GM19239 (cell line): ENCODE measurements around the gene MACC1.
"Not testable (repeated sequence)": the region's sequence is repeated elsewhere in the genome, so short reads cannot be mapped to it uniquely, and the experiment has no call there.

Source experiments
- DNase-seq: peaks from one replicate; pipeline ENCODE4 v3.0.0; 2011; ENCODE audit warnings: low spot score; ENCODE audit not compliant: insufficient read length
- FAIRE-seq: peaks from 2 replicates; lab custom pipeline; 2011; peaks lifted over from hg19 to GRCh38; lab: Jason Lieb, UNC

Gene MACC1

DNA sequence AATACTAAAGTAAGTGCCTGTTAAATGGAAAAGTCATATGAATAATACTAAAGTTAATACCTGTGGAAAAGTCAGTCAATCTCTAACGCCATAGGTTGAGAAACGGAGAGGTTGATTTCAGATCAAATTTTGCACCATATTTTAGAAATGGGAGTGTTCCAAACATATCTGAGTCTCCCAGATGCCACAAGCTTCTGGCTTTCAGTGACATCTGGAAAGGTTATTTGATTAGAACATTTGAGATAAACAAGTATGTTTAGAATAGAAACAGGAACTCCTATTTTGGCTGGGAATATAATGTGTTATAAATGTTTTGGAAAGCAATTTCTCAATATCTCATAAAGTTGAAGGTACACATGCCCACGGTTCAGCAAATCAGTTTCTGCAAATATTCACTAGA is 5.8 kb downstream of the MACC1 start:
- no peak for DNase-seq
- FAIRE-seq: peak; percentile 14

DNA sequence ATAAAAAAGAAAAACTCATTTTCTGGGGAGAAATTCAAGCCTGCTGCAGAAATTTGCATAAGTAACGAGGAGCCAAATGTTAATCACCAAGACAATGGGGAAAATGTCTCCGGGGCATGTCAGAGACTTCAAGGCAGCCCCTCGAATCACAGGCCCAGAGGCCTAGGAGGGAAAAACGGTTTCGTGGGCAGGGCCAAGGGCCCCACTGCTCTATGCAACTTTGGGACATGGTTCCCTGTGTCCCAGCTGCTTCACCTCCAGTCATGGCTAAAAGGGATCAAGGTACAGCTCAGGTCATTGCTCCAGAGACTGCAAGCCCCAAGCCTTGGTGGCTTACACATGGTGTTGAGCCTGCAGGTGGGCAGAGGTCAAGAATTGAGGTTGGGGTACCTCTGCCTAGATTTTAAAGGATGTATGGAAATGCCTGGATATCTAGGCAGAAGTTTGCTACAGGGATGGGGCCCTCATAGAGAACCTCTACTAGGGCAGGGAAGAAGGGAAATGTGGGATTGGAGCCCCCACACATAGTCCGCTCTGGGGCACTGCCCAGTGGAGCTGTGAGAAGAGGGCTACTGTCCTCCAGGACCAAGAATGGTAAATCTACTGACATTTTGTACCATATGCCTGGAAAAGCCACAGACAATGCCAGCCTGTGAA is 8.4 kb downstream of the MACC1 start:
- no peak for FAIRE-seq
- DNase-seq: no peak

DNA sequence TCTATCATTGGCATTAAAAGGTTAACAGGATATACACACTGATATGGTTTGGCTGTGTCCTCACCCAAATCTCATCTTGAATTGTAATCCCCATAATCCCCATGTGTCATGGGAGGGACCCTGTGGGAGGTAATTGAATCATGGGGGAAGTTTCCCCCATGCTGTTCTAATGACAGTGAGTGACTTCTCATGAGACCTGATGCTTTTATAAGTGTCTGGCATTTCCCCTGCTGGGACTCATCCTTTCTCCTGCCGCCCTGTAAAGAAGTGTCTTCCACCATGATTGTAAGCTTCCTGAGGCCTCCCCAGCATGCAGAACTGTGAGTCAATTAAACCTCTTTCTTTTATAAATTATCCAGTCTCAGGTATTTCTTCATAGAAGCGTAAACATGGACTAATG is 9.4 kb downstream of the MACC1 start:
- not testable (repeated sequence) for DNase-seq, FAIRE-seq

DNA sequence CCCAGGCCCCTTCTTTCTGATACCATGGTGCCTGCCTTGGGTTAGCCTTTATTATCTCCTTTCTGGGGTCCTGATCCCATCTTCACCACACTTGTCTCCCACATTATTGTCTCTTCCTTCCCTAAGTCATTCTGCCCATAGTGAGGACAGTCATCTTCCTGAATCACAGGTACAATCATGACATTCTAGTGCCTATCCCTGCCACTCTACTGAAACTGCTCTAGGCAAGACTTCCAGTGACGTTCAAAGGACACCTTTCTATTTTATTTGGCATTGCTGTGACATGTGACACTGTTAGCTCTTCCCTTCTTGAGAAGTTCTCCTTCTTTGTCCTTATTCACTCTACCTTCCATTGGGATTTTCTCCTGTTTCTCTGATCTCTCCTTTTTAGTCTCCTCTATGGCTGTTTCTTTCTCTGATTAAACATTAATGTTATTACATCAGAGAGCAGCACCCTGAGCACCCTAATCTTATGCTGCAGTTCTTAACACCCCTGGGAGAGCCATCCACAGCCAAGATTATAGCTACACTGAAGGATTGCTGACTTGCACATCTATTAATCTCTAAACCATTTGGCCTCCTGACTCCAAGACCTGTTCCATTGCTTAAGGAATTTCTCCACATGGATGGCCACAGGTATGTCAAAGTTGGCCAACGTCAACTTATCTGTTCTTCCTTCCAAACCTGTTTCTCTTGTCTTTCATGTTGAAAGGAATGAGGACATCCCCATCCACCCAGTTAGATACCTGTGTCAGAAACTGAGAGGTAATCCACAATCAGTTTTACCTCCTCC is 10.9 kb downstream of the MACC1 start:
- FAIRE-seq: peak; percentile 75
- no peak for DNase-seq

DNA sequence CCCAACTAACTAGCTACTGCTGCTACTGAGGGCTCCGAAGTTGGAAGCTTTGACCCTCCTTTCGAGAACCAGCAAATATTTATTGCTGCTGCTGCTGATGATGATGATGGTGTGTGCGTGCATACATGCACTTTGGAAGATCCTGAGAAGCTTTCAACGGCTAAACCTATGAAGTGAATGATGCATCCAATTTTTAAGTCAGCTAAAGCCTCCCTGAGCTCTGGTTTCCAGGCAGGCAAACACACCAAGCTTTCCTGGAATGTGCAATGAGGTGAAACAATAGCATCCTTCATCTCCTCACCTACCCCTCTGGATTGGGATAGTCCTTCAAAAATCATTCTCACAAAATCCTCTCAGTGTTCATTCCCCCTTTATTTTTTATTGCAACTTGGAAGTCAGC is 13.9 kb downstream of the MACC1 start:
- FAIRE-seq: no peak
- DNase-seq: no peak

DNA sequence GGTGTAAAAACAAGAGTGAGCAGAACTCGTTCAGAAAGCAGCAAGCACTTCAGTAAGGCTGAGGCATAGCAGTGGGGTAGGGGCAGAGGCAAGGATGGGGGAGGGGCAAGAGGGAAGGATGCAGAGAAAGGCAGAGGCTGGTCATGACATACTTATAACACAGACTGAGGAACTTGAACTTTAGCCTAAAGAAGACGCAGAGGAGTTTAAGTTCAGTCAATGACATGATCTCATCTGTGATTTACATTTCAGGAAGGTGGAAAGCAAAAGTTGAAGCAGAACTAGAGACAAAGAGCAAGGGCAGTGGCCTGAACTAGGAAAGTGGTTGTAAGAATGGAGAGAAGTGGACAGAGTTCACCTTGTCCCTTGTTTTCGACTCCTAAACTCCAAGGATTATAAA is 15.8 kb downstream of the MACC1 start:
- DNase-seq: no peak
- FAIRE-seq: peak; percentile 98

DNA sequence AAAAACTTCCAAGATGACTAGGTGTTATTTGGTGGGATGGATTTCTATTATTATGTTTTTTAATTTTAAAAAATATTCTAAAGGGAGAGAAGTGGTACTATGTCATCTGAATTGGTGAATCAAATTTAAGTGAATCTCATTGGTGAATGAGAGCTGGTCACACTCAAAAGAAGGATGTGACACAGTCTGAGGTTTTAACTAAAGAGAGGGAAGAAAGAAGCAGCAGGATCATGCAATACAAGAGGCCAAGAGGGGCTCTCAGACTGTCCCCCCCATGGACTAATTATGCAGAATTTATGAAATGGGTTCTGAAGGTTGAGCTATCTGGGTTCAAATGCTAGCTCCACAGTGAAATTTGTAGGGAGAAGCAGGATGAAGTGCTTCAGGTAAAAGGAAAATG is 16.2 kb downstream of the MACC1 start:
- DNase-seq: no peak
- FAIRE-seq: no peak

DNA sequence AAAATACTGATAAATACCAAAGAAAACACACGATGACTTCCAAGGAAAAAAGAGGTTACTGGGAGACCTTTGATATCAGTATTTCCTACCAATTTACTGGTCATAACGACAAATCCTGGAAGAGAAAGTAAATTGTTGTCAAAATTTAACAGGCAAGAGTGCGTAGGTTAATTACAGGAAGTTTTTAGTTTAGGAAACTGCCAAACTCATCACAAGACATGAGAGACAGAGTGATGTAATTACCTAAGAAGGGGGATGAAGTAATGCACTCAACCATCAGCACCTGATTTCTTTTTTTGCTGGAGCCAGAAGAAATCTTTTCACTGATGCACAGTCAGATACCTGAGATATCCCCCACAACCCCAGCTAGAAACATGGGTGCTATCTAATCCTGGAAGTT is 16.8 kb downstream of the MACC1 start:
- FAIRE-seq (peak; percentile 89), DNase-seq (no peak)

DNA sequence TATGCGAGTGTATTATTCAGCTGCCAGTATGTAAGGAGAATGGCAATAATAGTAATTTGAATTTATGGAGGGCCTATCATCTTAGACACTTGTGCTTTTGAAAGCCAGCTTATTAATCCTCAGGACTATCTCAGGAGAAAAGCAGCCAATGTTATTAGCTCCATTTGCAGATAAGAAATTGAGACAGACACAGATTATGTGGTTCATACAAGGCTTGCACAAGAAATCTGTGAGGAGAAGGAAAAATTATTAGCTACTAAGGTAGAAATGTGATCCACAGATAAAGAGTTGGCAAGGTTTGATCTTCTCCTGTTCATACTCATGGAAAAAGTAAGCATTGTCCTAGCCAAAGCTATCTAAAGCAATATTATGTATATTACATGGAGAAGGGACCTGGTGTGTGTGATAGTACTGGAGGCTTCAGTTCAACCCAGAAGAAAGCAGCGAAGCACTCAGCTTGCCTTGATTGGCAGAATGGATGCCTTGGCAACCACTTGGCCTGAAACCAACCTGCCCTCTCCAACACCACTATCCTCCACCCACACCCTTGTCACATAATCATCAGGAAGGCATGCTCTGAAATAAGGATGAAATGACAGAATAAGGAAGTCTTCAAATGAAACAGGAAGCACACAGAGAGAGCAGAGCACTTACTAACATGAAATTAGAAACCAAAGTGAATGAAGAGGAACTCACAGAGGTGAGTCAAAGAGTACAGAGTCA is 18.0 kb downstream of the MACC1 start:
- FAIRE-seq: peak; percentile 100
- peak; percentile 24 for DNase-seq

DNA sequence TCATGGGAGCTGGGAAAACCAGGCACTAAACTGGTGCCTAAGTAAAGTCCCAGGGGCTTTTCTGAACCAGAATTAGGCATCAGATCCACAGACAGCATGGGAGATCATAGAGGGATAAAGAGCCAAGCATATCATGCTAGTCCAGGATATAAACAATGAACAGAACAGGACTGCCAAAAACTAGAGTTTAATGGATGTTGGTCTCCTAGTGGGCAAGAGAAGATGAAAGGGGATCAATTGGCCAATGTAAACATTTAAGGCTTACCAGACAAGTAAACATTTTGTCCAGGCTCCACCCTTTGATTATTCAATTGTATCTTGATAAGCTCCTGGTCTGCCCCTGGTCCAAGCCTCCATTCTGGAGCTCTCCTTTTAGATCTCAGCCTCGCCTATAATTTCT is 18.9 kb downstream of the MACC1 start:
- no peak for FAIRE-seq
- no peak for DNase-seq

DNA sequence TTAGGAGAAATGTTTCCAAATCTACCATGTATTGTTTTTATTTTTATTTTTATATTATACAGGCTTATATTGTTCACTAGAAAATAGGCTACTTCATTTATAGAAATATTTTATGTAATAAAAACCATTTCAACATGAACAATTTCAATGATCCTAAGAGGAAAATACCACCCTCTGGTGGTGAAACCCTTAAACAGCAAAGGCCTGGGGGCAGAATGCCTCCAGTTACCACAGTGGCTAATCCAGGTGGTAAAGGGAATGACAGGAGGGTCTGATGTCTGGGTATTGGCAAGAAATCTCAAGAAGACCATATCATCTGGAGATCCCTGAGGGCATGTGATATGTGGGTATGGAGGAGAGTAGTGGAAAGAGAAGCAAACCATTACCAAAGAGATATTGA is 19.3 kb downstream of the MACC1 start:
- DNase-seq (no peak), FAIRE-seq (peak; percentile 70)

DNA sequence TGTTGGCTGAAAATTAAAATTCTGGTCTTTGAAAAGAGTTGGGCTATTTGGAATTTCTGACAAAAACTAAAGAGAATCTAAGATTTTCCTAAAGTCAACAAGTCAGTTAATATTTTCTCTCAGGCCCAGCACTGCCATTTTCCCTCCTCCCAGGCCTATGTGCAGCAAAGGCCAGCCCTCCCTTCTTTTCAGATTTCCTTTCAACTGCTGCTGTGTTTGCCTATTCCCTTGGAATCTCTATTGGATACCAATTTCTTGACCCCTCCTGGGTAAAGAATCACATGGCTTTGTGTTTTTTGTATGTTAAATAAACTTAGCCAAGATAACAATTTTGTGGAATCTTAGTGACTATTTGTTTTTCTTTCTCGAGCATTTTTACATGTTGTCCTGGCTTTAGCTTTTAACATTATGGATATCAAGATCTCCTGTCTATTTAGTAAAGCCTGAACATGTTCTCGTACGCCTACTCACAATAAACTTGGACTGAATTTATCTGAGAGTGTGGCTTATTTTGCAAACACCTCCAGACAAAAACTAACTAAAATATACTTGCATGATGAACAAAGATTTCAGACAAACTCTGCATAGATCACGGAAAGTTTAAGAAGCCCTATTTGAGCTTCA is 19.9 kb downstream of the MACC1 start:
- DNase-seq: no peak
- FAIRE-seq: peak; percentile 78

DNA sequence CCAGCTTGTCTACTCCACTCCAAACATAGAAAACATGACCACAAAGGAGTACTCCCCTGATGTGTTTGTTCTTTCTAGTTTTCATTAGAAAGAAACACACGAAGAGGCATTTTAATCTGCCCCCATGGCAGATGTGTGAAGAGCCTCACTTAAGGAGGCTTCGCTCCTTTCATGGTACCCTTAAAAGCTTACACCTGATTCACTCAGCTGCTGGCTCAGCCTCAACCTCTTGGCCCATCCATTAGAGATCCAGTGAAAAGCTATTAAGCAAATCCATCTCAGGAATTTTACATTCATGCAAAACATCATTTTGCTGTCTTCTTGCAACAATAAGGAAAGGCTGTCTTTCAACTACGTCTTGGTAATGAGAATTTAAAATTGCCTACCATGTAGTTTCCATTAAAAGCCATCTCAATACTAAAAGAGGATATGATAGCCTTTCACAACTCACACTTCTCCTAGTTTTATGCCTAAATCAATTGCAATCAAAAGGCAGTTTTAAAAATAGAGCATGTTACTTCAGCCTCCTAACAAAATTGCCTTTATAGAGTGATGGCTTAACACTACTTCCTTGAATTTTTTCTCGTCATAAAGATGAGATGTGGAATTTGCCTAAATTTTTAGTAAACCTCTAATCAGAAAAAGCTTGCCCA is 22.7 kb downstream of the MACC1 start:
- DNase-seq (no peak), FAIRE-seq (peak; percentile 82)

DNA sequence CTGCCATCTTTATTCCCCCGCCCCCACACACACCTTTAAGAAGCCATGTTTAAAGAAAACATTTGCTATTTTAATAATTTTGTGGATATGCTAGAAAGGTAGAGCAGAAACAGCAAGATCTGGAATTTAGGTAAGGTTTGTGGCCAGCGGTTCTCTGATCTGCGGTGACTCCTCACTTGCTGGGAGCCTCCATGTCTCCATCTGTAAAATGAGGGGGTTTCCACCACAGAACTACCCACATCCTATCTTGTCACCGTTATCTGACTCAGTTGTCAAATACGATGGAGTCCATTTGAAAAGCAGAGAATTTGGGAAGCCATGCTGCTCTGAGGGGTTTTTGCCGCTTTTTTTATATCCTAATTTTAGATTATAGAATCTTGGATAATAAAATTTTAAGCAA is 23.3 kb downstream of the MACC1 start:
- FAIRE-seq (no peak), DNase-seq (no peak)

DNA sequence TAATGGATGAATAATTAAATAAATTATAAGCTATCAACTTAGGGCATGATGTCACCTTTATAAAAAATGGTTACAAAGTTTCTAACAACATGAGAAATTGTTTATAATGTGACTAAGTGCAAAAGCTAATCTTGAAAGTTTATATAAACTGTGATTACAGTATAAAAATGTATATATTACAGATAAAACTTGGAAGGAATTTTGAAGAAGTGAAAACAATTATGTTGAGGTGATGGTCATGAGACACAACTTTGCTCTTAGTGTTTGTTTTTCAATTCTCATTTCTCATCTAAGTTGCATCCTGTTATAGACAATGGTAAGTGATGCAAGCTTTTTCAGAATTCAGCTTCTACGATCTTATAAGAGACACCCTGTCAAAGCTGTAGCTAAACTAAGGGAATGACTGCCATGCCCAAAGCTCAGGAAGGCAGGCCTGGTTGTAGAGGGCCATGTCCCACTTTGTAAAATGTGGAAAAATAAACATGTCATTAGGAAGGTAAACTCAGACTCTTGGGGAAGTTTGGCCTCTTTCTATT is 23.9 kb downstream of the MACC1 start:
- DNase-seq (no peak), FAIRE-seq (peak; percentile 95)

DNA sequence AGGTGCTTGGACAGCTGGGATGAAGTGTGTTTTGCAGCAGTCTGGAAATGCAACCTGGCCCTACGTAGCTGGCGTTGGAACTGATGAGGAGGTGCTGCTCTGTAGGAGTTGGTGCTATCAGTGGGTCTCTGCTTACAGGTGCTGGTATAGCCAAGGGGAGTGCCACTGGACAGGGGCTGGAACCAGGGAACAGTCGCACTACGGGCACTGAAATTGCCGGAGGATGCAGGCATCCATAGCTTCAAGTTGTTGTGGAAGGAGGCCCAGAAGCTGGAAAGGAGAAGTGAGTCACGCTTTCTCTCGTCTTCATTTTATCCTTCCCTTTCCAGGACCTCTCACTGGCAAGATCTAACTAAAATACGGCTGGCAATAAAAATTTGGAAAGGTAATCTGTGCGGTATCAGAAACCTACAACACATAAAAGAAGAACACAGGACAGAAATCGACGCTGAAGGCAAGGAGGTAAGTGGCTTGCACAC is 25.8 kb downstream of the MACC1 start:
- FAIRE-seq (peak; percentile 66), DNase-seq (no peak)

DNA sequence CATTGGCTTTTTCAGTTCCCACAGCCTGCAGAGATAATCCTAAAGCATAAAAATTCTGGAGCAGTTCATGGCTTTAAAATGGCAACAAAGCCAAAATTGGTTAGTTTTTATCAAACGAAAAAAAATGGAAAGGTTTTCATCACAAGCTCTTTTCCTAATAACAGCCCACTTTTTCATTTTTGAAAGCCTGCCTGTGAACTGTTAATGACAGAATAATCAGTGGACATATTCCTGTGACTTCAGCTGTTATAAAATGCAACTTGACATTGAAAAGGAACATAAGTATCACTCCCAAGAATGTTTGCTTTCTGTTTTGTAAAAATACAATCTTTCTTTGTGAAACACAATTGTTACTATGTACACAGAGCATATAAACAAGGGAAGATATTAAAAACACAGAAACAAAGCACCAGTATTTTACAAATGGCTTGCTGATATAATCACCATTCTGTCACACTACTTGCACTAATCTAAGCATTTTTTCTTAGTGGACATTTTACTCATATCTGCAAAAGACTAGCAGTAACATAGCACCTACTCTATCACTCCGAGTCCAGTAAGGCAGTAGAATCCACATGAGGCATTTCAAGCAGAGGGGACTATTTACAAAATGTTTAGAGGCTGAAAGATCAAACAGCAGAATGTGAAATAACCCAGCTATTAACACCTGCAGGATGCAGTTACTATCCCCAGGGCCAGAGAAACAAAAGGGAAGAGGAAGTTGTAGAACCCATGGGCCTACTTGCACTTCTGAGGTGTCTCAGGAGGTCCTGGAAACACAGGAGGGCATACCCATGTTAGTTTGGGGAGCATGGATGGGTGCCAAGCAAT is 26.4 kb downstream of the MACC1 start:
- FAIRE-seq (peak; percentile 82), DNase-seq (no peak)

DNA sequence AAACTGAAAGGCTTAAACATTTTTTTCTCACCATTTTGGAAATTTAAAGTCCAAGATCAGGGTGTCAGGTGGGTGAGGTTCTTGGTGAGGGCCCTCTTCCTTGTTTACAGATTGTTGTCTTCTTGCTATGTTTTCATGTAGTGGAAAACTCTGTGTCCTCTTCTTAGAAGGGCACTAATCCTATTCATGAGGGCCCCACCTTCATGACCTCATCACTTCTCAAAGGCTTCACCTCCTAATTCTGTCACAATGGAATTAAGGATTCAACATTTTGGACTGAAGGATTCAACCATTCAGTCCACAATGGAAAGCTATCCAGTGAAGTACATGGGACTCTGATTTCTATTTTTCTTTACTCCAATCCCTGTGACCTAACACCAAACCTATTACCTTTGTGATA is 27.3 kb downstream of the MACC1 start:
- DNase-seq (no peak), FAIRE-seq (peak; percentile 49)

DNA sequence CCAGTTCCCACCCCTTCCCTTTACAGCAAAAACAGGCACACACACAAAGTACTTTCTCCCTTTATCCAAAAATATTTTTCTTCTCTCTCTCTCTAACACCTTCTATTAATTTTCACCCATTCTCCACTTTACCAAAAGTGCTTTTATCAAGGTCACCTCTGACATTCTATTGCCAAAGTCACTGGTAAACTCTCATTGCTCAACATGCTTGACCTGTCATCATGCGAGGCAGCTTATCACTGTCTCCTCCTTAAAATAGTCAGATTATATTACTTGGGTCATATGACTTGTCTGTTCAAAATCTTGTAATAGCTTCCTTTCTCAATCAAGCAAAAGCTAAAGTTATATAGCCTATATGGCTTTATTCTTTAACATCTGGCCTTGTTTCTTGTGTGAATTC is 28.6 kb downstream of the MACC1 start:
- FAIRE-seq (no peak), DNase-seq (no peak)
